Measurements from ENCODE around the gene PGC.

The PGC gene

DNA sequence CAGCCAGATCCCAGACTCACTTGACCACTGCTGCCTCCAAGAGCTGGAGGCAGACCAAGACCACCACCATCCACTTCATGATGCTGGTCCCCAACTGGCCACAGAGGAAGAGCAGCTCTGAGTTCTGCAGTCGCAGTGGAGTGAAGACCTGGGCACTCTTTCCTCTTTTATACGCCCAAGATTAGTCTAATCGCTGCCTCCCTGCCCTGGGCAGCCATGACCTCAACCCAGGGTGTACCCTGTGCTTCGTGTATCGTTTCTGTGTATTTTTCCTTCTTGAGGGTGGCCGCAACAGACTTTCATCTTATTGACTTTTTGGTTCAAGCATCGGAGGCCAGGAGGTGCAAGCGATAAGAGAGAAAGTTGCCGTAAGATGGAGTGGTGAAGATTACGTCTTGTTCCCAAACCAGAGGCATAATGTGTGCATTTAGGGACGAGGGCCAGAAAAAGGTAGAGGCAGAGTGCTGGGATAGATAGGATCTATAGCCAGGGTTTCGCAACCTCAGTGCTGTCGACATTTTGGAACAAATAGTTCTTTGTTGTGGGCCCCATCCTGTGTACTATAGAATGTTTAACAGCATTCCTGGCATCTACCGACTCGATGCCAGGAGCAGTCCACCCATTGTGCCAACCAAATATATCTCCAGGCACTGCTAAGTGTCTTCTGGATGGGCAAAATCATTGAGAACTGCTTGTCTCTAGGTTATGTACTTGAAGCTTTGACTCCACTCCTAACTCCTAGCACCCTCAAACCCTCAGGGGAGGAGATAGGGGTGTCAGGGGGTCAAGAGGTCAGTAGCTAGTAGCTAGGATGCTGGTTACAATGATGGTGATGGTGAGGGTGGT is at the start of gene PGC:
Gene PGC (minus strand): TSS at position 142 of the 846 bp plus-strand sequence. CDS start 63 bp downstream, at position 79.
- DNase-seq, result no peak

DNA sequence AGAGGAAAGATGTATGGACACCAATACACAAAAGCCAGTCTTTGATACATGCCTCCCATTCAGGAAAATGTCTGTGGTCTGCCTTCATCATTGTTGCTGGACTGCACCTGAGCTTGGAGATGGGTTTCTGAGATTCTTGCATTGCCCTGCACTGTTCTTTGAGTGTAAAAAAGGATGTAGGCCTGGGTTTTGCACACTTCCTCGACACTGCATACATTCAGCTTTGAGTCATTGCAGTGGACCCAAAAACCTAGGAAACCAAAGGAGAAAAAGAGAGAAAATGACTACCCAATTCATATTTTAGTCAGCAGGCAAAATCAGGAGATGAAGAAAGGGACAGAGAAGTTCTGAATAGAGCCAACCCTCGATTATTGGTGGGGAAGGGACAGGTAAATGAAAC is 49.3 kb upstream of the PGC start:
- DNase-seq, result no peak

DNA sequence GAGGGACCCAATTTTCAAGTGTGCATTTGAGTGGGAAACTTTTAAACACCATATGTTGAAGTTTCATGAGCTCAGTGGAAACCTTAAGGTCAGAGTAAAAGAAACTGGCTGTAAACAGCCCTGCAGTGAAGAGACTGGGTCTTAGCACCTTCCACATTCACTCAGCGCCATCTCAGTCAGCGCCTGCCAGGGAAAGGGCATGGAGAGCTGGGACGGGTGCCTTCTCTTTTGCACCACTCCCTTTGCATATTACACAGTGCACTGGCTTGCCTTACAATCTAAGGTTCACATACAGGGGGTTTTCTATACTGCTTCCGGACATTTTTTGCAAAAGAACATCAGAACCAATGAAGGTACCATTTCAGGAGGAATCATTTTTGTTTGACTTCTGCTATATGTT is 44.8 kb upstream of the PGC start:
- no peak for DNase-seq

- no peak for DNase-seq
Observed at GRCh38 chr6:41791305-41791704, 44.1 kb upstream of the PGC start.

- no peak for DNase-seq
Observed at GRCh38 chr6:41790045-41790444, 42.8 kb upstream of the PGC start.

GRCh38 chr6:41789390-41789724 is 42.2 kb upstream of the PGC start:
- no peak for DNase-seq

DNA sequence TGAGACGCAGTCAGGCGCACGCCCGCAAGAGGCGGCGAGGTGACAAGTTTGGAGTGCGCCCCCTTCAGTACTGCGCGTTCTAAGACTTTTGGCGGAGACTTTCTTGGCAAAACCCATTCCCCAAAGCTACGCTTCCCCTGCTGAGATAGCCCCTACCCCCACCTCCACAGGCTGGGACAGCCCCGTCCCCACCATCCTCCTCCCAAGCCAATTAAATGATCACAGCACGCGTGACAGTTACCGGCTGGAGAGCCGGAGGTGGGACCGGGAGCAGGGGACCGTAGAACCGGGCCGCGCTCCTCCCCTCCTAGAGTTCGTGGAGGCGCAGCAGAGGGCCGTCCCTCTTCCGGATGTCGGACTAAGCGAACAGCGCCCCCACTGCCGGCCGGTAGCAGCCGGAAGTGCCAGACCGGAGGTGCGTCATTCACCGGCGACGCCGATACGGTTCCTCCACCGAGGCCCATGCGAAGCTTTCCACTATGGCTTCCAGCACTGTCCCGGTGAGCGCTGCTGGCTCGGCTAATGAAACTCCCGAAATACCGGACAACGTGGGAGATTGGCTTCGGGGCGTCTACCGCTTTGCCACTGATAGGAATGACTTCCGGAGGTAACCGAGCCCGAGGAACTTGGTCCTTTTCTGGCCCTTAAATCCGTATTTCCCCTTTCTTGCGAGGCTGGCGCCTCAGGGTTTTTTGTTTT is 40.2 kb upstream of the PGC start, which contains the start of gene TOMM6:
Gene TOMM6 (plus strand): TSS at position 476 of the 699 bp plus-strand sequence. CDS start 4 bp downstream, at position 480.
- DNase-seq, result peak; percentile 91

GRCh38 chr6:41786451-41787218 is 39.4 kb upstream of the PGC start:
- DNase-seq, result peak; percentile 79

- DNase-seq, result no peak
Observed at GRCh38 chr6:41785689-41786450, 38.7 kb upstream of the PGC start.

- DNase-seq, result no peak
Observed at GRCh38 chr6:41785254-41785653, 38.1 kb upstream of the PGC start.

GRCh38 chr6:41784581-41785171 is 37.5 kb upstream of the PGC start:
- DNase-seq, result no peak

GRCh38 chr6:41783106-41783780 is 36.0 kb upstream of the PGC start:
- no peak for DNase-seq

DNA sequence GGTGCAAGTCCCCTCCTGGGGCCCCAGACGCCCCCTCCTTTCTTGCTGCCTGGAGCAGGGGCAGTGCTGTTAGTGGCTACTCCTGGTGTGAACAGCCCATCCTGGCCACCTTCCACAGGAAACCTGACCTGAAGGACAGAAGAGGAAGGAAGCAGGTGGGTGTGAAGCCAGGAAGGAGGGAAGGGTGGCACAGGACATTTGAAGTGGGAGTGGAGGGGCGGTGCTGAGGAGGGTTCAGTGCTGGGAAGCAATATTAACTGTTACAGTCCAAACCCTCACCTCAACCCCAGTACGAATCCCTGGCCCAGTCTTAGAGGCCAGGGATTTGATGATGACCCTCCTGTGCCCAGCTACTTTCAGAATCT is 34.2 kb upstream of the PGC start:
- DNase-seq, result no peak

GRCh38 chr6:41780551-41781365 is 33.6 kb upstream of the PGC start, which contains the start of gene PRICKLE4:
PRICKLE4 (plus strand) TSS chr6:41780782; CDS start chr6:41783474, 2,692 bp downstream.
- DNase-seq, result no peak

DNA sequence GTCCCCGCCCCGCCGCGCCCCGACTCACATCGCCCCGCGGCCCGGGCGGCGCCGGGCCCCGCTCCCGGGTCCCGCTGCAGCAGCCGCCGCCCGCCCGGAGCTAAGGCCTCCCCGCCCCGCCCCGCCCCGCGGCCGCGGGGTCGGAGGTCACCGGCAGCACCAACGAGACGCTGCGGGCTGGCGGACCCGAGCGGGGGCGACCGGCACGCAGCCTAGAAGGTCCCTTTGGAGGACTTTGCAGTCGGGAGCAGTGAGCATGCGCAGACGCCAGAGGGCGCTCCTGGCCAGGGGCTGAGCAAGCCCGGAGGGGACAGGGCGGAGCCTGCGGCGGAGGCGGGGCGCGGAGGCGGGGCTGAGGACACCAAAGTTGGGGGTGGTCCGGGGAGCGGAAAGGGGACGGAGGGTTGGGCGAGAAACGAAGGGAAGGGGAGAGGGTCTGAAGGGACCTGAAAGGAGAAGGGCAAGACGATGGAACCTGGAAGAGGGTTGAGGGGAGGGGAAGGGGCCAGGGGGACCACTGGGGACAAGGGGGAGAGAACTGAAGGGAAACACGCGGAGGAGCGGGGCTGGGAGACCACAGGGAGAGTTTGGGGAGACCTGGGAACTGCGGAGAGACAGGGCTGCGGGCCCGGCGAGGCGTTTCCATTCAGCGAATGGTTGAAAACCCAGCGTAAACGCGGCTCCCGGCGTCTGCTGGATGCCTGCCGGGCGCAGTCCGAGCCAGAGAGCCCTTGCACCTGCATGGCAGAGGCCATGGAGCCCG is 32.8 kb upstream of the PGC start, which contains the start of gene FRS3:
Gene FRS3 (minus strand): TSS at position 113 of the 763 bp plus-strand sequence. CDS start 2,913 bp downstream, outside the sequence.
- peak; percentile 96 for DNase-seq

- DNase-seq, result no peak
Observed at GRCh38 chr6:41779336-41779735, 32.1 kb upstream of the PGC start.

DNA sequence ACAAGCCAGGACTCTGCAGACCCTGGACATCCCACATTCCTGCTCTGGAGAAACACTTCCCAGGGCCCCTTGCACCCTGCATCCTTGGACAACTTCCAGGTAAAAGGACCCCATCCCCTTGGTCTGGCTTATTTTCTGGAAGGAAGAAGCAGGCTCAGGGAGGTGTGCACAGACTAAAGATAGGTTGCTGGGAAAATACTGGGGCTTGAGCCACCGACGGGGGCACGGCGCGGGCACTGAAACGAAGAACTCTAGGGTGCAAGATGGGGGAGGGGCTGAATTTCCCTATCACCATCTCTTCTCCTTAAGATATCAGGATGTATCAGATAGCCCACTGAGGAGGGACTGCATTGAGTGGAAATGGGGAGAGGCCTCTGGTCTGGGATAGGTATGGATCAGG is 31.7 kb upstream of the PGC start:
- DNase-seq, result no peak

- DNase-seq, result no peak
Observed at GRCh38 chr6:41777551-41778285, 30.5 kb upstream of the PGC start.

GRCh38 chr6:41775293-41775882 is 28.2 kb upstream of the PGC start:
- DNase-seq, result no peak

All from CD4-positive, alpha-beta T cell treated with Interferon gamma for 1 hour (primary cell).